RWPE2 (cell line): ENCODE data around the gene TSPYL1.
"Not testable (repeated sequence)": the region's sequence is repeated elsewhere in the genome, so short reads cannot be mapped to it uniquely, and the experiment has no call there.

Experiments used
- ATAC-seq: fragments of 200-7000 bp; cut with Tn5 transposase; 3 replicates; pipeline ENCODE4 v1.9.1; 2021; ENCODE audit warnings: low read depth
- DNase-seq: peaks from one replicate; pipeline ENCODE4 v3.0.0-alpha.2; 2020; ENCODE audit warnings: low spot score
- H3K27ac ChIP-seq: fragments of 450-650 bp; 2 replicates; pipeline ENCODE4 v1.5.1; 2017; ENCODE audit warnings: mild to moderate bottlenecking; ENCODE audit not compliant: poor library complexity, severe bottlenecking
- H3K27me3 ChIP-seq: fragments of 250-450 bp; sonication (Bioruptor Pico); 2 replicates; pipeline ENCODE4 v1.5.1; 2021; ENCODE audit warnings: mild to moderate bottlenecking, moderate library complexity; ENCODE audit not compliant: insufficient read depth, poor library complexity, severe bottlenecking
- H3K36me3 ChIP-seq: fragments of 250-450 bp; sonication (Bioruptor Pico); 2 replicates; pipeline ENCODE4 v1.5.1; 2020; ENCODE audit warnings: low read depth, mild to moderate bottlenecking, moderate library complexity
- H3K4me1 ChIP-seq: fragments of 250-450 bp; sonication (Bioruptor Pico); 2 replicates; pipeline ENCODE4 v1.5.1; 2021; ENCODE audit warnings: mild to moderate bottlenecking, moderate library complexity; ENCODE audit not compliant: insufficient read depth, poor library complexity, severe bottlenecking
- H3K4me3 ChIP-seq: fragments of 250-450 bp; sonication (Bioruptor Pico); 2 replicates; pipeline ENCODE4 v1.5.1; 2021; ENCODE audit warnings: mild to moderate bottlenecking, moderate library complexity; ENCODE audit not compliant: severe bottlenecking
- H3K9me3 ChIP-seq: fragments of 250-450 bp; sonication (Bioruptor Pico); 2 replicates; pipeline ENCODE4 v1.5.1; 2021; ENCODE audit warnings: mild to moderate bottlenecking, moderate library complexity; ENCODE audit not compliant: severe bottlenecking
- TF ChIP-seq, protein P1 (sequence below): fragments of 450-650 bp; IDR thresholded peaks from one replicate; pipeline ENCODE4 v1.5.1; 2017; ENCODE audit warnings: mild to moderate bottlenecking, moderate library complexity; ENCODE audit not compliant: poor library complexity, severe bottlenecking

TSPYL1 gene

DNA sequence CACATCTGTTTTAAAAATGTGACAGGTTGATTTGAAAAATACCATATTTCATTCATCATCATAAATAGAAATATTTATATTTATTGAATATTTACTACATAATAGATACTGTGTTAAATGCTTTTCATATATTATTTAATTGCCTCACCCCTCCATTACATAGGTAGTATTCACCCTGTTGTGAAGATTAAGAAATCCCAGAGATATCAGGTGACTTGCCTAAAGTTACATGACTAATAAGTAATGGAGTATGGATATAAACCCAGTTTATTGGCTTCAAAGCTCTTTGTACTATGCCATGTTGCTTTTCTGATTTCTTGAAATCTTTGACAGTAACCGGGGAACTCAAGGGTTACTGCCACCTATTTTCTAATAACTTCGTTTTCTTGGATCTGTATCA lies 10.1 kb upstream of the TSPYL1 start:
- Histone ChIP-seq H3K9me3 (peaks cover 3% of the 10 kb centered on the region), H3K4me1 (peaks cover 11% of the 10 kb centered on the region), H3K36me3 (no peaks in the 10 kb centered on the region), H3K27ac (no peak overlapping the region), H3K4me3 (no peak overlapping the region), H3K27me3 (no peaks in the 10 kb centered on the region)
- DNase-seq (no peak), ATAC-seq (no peak)
- TF ChIP-seq, protein P1, sequence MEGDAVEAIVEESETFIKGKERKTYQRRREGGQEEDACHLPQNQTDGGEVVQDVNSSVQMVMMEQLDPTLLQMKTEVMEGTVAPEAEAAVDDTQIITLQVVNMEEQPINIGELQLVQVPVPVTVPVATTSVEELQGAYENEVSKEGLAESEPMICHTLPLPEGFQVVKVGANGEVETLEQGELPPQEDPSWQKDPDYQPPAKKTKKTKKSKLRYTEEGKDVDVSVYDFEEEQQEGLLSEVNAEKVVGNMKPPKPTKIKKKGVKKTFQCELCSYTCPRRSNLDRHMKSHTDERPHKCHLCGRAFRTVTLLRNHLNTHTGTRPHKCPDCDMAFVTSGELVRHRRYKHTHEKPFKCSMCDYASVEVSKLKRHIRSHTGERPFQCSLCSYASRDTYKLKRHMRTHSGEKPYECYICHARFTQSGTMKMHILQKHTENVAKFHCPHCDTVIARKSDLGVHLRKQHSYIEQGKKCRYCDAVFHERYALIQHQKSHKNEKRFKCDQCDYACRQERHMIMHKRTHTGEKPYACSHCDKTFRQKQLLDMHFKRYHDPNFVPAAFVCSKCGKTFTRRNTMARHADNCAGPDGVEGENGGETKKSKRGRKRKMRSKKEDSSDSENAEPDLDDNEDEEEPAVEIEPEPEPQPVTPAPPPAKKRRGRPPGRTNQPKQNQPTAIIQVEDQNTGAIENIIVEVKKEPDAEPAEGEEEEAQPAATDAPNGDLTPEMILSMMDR: no peak

DNA sequence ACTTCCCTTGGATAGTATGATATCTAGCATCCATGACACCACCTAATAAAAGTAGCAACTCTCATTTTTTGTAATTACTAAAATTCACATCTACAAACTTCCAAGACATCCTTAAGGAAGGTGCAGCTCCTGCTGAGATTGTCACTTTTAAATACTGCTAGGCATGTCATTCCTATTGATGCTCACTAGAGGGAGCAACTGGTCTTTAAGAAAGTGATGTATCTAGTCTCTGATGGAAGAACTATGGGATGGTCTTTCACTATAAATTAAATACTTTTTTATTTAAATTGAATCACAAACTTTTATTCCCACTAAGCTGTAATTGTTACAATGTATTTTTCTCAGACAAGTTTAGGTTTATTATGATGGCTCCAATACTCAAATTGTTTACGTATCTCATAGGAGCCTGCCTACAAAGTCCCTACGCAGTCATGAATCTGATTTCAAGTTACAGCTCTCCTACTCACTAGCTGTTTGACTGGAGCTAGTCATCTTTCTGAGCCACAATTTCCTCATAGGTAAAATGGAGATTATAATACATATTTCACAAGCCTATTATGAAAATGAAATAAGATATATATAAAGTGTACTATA lies 8.1 kb upstream of the TSPYL1 start:
- peak; percentile 78; the same call in 2 of the 3 replicates for ATAC-seq
- DNase-seq: no peak
- TF ChIP-seq, protein P1: peak; percentile 93
- Histone ChIP-seq H3K4me1 (peaks cover 11% of the 10 kb centered on the region), H3K4me3 (no peak overlapping the region), H3K36me3 (no peaks in the 10 kb centered on the region), H3K27ac (peak overlapping the region; percentile 29), H3K9me3 (peaks cover 3% of the 10 kb centered on the region), H3K27me3 (no peaks in the 10 kb centered on the region)

DNA sequence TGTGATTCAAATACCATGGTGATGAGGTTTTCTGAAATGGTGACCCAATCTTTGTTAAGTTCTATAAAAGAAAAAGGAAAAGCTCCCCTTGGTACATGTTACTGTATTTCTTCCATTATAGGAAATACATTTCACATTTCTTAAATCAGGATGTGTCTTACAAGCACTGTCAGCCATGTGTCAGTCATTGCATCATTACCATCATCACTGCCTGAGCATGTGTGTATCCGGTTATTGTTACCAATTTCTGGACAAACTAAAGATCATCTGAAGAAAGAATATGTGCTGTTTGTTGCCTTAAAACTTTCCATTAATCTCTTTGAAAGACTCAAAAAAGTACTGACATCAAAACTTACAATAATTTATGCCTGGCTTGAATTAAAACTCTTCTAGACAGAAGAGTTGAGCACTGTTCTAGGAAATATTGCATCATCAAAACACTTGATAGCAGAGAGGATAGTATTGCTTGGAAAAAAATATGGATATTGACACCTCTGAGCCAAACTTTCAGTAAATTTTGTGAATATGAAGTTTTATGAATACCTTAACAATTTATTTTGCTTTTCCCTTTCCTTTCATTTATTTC lies 7.1 kb upstream of the TSPYL1 start:
- Histone ChIP-seq H3K27me3 (no peaks in the 10 kb centered on the region), H3K9me3 (peaks cover 3% of the 10 kb centered on the region), H3K4me3 (no peak overlapping the region), H3K27ac (peak overlapping the region; percentile 29), H3K4me1 (peaks cover 11% of the 10 kb centered on the region), H3K36me3 (no peaks in the 10 kb centered on the region)
- ATAC-seq: peak; percentile 63; the same call in 2 of the 3 replicates
- TF ChIP-seq, protein P1: no peak
- no peak for DNase-seq

DNA sequence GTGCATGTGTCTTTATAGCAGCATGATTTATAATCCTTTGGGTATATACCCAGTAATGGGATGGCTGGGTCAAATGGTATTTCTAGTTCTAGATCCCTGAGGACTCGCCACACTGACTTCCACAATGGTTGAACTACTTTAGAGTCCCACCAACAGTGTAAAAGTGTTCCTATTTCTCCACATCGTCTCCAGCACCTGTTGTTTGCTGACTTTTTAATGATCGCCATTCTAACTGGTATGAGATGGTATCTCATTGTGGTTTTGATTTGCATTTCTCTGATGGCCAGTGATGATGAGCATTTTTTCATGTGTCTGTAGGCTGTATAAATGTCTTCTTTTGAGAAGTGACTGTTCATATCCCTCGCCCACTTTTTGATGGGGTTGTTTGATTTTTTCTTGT lies 5.3 kb upstream of the TSPYL1 start:
- peaks cover 18% of the 10 kb centered on the region for H3K4me1 ChIP-seq
- not testable (repeated sequence) for H3K4me3 ChIP-seq, H3K27ac ChIP-seq, ATAC-seq, H3K9me3 ChIP-seq, DNase-seq, H3K36me3 ChIP-seq, H3K27me3 ChIP-seq

DNA sequence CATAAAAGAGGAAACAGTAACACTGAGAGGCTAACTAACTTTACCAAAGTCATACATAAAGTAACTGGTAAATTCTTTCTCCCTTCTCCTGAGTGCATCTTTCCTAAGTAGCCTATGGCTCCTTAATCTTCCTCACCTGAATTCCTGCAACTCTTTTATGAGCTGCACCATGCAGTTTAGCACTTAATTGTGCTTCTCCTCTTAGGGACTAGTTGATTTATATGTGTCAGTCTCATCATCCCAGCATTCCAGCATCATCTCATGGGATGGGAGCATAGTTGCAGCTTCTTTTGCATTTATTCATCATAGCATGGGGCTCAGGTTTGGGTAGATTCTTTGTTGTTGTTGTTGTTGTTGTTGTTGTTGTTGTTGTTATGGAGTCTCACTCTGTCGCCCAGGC lies 3.5 kb upstream of the TSPYL1 start:
- DNase-seq (no peak), ATAC-seq (no peak)
- Histone ChIP-seq H3K9me3 (no peaks in the 10 kb centered on the region), H3K4me3 (no peak overlapping the region), H3K4me1 (peaks cover 18% of the 10 kb centered on the region), H3K27ac (no peak overlapping the region), H3K36me3 (peaks cover 6% of the 10 kb centered on the region), H3K27me3 (no peaks in the 10 kb centered on the region)
- TF ChIP-seq, protein P1: no peak
